Stimulated activated CD4-positive, alpha-beta T cell treated with anti-CD3 and anti-CD28 coated beads, Interleukin-4, amount 100 ng/mL, for 1 hour (primary cell): ENCODE data around the gene MTRR.

ENCODE experiments used
- DNase-seq: peaks from one replicate; pipeline ENCODE4 v3.0.0-alpha.2; 2020

MTRR gene

DNA sequence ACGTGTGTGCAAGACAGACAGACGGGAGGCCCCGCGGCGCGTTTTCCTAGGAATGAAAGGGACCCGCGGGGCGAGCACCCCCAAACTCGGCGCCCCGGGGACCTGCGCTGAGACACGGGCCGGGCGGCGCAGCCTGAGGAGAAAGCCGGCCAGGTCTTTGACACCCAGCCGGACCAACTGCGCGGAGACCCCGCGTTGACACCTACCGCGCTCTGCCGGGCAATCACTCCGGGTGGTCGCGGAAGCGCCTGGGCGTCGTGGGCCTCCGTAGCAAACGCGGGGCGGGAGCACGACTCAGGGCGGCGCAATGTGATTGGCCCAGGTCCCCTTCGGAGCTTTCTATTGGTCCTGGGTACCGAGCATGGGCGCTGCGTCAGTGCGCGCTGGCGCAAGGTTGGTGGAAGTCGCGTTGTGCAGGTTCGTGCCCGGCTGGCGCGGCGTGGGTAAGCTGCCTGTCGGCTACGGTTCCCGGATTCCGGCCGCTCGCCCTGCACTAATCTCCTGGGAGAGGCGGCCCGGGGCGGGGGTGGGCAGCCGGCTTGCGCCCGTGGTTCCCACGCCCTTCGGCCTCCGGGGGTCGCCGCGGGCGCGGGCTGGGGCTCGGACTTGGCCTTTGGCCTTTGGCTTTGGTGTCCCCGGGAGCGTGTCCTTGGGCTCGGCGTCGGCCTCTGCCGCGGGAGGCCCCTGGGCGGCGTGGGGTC is at the start of gene MTRR, which contains the start of gene FASTKD3:
Gene MTRR, plus strand, starts transcription at position 376 of the 701 bp plus-strand sequence. CDS start 1,647 bp downstream, outside the sequence.
Gene FASTKD3, minus strand, starts transcription at position 259 of the 701 bp plus-strand sequence. CDS start 948 bp downstream, outside the sequence.
- DNase-seq = peak; percentile 89

DNA sequence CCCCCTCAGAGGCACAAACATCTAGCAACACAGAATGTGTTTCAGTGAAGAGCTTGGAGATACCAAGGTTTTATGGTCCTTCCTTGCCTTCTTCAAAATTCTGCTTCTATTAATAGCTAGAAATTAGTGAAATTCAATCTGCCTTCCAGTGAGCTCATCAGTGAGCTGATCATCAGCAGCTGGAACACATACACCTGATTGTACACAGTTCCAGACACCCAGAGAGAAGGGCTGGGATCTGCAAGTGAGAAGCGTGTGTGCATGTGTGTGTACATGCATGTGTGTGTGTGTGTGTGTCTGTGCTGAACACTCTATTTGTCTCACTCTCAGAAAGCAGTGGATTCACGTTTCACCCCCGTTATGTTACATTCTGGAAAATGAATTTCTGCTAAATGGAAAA is 46.5 kb upstream of the MTRR start:
- no peak for DNase-seq

DNA sequence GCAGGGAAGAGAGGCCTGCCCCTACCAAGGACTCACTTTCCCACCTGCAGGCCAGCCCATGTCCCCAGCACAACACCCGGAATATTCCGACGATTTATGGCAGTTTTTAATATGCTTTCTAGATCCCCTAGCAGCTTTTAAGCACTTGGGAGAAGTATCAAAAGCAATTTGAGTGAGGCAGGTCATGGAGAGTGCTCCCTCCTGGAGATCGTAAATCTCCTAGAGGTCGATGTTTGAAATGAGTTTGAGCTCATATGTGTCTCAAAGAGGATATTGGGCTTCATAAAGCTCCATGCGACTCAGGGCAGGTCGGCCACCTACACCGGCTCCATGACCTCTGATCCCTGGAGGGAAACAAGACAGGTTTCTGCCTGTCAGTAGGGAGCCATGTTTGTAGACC is 45.4 kb upstream of the MTRR start:
- DNase-seq = no peak

DNA sequence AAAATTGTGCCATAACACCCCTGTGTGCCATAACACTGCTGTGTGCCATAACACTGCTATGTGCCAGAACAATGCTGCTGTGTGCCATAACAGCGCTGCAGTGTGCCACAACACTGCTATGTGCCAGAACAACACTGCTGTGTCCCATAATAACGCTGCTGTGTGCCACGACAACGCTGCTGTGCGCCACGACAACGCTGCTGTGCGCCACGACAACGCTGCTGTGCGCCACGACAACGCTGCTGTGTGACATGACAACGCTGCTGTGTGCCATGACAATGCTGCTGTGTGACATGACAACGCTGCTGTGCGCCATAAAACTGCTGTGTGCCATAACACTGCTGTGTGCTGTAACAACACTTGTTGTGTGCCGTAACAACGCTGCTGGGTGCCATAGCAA is 44.0 kb upstream of the MTRR start:
- no peak for DNase-seq

DNA sequence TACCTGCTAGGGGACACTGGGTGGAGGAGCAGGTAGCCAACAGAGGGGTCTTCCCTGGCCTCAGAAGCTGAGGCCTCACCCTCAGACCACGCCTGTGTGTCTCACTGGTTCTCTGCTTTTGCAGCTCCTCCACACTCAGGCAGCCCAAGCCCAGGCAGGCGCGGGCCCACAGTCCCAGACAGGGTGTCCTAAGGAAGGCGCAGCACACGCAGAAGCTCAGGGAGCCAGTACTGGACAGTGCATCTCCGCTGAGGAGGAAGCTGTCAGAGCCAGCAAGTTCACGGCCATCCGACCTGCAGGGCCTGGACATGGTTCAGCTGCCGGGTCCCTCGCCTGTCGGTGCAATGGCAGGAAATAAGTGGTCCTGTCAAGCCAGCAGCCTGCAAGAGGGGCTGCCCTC is 43.3 kb upstream of the MTRR start:
- no peak for DNase-seq

- DNase-seq = no peak
Observed at GRCh38 chr5:7827610-7828009, 41.3 kb upstream of the MTRR start.

GRCh38 chr5:7828269-7828668 is 40.7 kb upstream of the MTRR start:
- no peak for DNase-seq

- DNase-seq = no peak
Observed at GRCh38 chr5:7834982-7835381, 34.0 kb upstream of the MTRR start.

DNA sequence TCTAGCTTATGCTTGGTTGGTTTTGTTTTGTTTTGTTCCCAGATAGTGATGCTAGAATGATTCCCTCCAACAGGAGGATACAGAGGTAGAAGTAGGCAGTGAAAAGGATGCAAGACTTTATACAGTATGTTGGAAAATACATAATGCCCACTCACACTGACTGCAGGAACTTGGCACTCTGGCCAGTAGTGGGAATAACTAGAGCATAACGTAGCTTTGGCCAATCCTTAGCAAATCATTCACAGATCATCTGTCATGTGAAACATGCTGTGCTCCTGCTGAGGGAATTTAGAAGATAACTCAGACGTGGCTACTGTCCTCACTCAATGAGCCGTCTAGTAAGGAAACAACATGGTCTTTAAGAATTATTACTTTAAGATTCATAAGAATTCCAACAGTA is 31.5 kb upstream of the MTRR start:
- DNase-seq = no peak

DNA sequence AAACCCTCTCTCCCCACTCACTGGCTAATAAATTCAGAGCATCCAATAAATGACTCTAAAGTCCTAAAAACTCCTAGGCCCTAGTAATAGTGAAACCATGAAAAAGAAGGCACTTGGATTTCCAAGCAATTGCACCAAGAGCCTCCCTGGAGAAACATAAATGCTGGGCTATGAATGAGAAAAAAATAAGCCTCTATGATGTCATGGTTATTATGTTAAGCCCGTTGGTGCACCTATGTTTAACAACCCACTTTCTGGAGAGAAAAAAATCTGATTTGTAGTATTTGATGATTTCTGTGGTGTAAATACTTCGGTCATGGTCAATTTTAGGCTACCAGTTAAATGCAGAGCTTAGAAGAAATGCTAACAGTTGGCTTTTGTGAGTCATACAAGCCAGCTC is 26.4 kb upstream of the MTRR start:
- DNase-seq = no peak

DNA sequence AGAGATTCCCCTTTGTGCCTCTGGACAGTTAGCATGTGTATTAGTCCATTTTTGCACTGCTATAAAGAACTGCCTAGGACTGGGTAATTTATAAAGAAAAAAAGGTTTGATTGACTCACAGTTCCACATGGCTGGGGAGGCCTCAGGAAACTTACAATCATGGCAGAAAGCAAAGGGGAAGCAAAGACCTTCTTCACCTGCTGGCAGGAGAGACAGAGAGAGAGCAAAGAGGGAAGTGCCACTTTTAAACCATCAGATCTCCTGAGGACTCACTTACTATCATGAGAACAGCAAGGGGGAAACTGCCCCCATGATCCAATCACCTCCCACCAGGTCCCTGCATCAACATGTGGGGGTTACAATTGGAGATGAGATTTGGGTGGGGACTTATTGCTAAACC is 24.0 kb upstream of the MTRR start:
- DNase-seq = no peak

GRCh38 chr5:7845557-7845956 is 23.4 kb upstream of the MTRR start:
- DNase-seq = no peak

DNA sequence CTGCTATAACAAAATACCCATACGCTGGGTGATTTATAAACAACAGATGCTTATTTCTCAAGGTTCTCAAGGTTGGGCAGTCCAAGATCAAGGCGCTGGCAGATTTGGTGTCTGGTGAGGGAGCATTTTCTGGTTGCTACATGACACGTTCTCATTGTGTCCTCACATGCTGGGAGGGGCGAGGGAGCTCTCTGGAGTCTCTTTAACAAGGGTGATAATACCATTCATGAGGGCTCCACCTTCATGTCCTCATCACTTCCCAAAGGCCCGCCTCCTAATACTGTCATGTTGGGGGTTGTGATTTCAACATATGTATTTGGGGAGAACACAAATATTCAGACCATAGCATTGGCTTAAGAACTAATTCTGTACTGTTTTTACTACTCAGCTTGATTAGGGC is 22.6 kb upstream of the MTRR start:
- DNase-seq = no peak

GRCh38 chr5:7848296-7848695 is 20.7 kb upstream of the MTRR start:
- DNase-seq = no peak

GRCh38 chr5:7849681-7850394 is 19.1 kb upstream of the MTRR start:
- DNase-seq = no peak

GRCh38 chr5:7850395-7851239 is 18.3 kb upstream of the MTRR start, which contains the start of gene CFAP90:
TSS of gene CFAP90 (minus strand) at chr5:7851133. CDS start at chr5:7851021, 112 bp downstream.
- peak; percentile 22 for DNase-seq

DNA sequence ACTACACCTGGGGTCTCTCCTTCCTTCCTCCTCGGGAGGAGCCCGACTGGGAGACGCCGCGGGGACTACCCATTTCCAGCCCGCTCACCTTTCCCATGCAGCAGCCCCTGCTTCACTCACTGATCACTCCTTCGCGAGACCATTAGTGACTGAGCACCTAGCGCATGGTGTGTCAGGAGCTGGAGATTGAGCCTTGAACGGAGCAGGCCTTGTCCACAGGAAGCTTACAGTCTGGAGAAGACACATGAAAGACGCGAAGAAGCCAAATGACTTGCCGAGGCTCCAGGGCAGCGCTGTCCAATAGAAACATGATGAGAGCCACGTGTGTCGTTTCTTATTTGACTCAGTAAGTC is 17.7 kb upstream of the MTRR start:
- no peak for DNase-seq

DNA sequence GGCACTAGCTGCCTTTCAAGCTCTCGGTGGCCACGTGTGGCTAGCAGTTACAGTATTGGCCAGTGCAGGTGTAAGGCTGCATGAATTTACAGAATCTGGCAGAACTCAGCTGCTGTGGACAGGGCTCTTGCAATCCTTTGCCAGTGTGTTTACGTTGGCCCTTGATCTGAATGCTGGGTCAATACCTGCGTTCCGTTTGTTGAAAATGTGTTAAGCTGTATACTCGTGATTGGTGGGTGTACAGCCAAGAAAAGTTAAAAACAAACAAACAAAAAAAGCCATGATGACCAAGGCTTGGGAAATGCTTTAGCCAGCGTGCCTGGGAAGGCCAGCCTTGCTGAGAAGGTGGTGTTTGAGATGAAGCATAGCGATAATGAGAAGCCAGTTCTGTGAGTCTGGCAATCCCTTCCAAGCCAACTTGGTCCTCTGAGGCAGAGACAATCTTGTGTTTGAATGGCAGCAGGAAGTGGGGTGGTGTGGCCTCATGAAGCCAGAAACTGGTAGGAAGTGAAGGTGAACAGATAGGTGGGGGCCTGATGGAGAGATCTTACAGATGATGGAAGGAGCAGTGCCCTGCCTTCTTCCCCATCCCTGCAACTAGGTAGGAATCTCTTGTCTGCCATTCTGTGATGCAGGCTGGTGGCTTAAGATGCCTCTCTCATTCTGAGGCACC is 17.2 kb upstream of the MTRR start:
- no peak for DNase-seq

DNA sequence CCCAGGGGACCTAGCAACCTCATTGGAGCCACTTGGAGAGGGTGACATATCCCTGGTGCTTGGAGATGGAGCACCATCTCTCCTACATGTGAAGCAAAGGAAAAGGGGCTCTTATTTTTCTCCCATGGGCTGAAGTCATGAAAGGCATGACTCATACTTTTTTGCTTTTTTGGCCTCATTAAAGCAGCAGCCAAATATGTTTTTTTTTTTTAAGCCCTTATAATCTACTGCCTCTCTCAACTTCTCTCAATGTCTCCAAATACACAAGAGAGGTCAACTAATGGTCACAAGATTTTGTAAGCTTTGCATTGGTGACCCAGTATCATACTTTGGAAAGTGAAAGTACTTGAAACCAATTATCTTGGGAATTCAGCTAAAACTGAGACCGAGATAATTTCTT is 16.4 kb upstream of the MTRR start:
- DNase-seq = no peak

DNA sequence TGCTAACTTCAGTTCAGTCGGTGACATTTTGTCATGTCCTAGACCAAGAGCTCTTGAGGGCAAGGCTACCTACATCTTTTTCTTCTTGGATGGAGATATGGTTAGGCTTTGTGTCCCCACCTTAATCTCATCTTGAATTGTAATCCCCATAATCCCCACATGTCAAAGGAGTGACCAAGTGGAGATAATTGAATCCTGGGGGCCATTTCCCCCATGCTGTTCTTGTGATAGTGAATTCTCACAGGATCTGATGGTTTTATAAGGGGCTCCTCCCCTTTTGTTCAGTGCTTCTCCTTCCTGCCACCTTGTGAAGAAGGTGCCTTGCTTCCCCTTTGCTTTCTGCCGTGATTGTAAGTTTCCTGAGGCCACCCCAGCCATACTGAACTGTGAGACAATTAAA is 16.0 kb upstream of the MTRR start:
- DNase-seq = no peak

DNA sequence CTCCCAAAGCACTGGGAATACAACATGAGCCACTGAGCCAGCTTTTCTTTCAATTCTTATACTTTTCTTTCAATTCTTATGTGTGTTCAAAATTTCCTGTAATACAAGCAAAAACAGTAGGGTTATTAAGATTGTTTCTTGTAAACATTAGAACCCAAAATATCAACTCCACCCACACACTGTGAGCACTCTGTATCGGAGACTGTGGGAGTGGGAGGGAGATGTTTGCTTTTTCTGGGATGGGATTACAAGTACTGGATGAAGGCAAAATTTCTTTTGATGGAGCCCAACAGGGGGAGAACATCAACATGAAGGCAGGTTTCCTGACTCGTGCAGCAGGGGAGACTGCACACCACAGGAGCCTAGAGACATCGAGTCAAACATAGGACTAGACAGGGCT is 13.3 kb upstream of the MTRR start:
- DNase-seq = no peak

DNA sequence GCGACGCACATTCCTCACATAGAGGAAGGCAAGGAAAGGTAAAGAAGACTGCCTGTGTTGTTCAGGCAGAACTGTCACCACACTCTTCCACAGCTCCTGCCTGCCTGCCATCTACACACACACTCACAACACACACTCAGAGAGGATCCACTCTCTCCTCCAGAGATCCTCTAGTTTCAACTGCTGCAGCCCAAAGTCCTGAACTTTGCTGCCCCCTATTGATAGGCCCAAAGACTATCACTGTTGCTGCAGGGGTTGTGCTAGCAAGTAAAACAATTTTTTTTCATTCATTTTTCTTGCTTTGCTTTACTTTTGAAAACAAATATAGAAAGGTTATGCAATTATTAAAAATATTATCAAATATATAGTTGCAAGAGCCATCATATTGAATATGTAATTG is 12.1 kb upstream of the MTRR start:
- DNase-seq = no peak

DNA sequence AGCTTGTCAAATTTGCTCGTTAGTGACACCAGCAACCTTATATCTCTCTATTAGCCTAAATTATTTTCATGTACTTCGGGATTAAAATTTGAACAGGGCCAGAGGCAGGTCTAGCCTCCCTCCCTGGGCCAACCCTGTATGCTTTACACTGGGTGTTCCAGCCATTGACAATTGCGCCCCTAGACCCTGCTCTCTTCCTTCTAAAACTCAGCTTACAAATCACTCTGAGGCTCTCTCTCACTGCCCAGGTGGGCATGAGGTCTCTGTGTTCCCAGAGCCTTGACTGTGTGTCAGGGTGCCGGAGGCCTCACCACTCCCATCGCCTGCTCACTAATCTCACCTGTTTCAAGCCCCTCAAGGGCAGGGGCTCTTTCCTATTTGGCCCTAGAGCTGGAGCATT is 11.6 kb upstream of the MTRR start:
- no peak for DNase-seq
